ENCODE results near the gene WDR5.

Gene WDR5

GRCh38 chr9:134180786-134181647, 45.1 kb downstream of the WDR5 start:
- Histone ChIP-seq H3K36me3 (ENCODE audit: insufficient read depth, low read length) (no peaks in the 10 kb centered on the region), H3K4me3 (ENCODE audit: low read depth, low read length) (no peak overlapping the region), H3K4me1 (ENCODE audit: control insufficient read depth, insufficient read depth, low read length, unreplicated experiment) (no peaks in the 10 kb centered on the region), H2AFZ (ENCODE audit: low read length, unreplicated experiment) (no peak overlapping the region), H3K27me3 (ENCODE audit: insufficient read depth, low read length) (peaks cover 25% of the 10 kb centered on the region), H3K79me2 (ENCODE audit: control insufficient read depth, insufficient read depth, low read length, unreplicated experiment) (no peaks in the 10 kb centered on the region), H3K27ac (ENCODE audit: low read depth, low read length) (no peak overlapping the region)

DNA sequence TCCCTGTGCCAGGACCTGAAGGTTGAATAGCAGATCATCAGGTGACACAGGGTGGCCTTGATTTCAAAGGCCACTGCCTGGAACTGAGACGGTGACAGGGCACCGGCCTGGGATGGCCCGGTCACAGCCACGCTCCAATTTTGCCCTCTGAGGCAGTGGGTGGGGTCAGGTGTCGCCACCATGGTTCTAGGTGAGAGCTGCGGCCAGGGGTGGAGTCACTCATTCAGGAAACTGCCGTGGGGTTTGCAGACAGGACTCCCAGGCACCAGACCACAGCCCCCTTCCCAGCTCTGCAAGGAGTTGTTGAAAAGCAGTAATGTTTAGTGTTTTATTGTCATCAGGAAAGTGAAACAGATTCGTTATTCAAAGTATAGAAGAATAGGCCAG, 45.8 kb downstream of the WDR5 start:
- no peaks in the 10 kb centered on the region for H3K79me2 ChIP-seq (ENCODE audit: control insufficient read depth, insufficient read depth, low read length, unreplicated experiment)
- H3K4me1 ChIP-seq (ENCODE audit: control insufficient read depth, insufficient read depth, low read length, unreplicated experiment) = peaks cover 4% of the 10 kb centered on the region
- no peak overlapping the region for H3K27ac ChIP-seq (ENCODE audit: low read depth, low read length)
- H3K4me3 ChIP-seq (ENCODE audit: low read depth, low read length) = no peak overlapping the region
- H3K36me3 ChIP-seq (ENCODE audit: insufficient read depth, low read length) = no peaks in the 10 kb centered on the region
- H3K27me3 ChIP-seq (ENCODE audit: insufficient read depth, low read length) = peaks cover 19% of the 10 kb centered on the region
- H2AFZ ChIP-seq (ENCODE audit: low read length, unreplicated experiment) = no peak overlapping the region

DNA sequence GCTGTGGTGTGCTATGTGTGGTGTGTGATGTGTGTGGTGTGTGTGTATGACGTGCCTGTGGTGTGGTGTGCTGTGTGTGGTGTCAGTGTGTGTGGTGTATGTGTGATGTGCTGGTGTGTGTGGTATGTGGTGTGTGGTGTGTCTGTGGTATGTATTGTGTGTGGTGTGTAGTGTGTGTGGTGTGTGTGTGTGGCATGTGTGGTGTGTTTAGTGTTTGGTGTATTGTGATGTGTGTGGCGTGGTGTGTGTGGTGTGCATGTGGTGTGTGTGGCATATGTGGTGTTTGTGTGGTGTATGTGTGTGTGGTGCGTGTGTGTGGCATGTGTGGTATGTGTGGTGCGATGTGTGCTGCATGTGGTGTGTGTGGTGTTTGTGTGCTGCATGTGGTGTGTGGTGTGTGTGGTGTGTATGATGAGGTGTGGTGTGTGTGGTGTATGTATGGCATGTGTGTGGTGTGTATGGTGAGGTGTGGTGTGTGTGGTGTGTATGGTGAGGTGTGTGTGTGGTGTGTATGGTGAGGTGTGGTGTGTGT, 46.7 kb downstream of the WDR5 start:
- no peak overlapping the region for H3K27ac ChIP-seq (ENCODE audit: low read depth, low read length)
- H3K79me2 ChIP-seq (ENCODE audit: control insufficient read depth, insufficient read depth, low read length, unreplicated experiment) = no peaks in the 10 kb centered on the region
- peaks cover 15% of the 10 kb centered on the region for H3K27me3 ChIP-seq (ENCODE audit: insufficient read depth, low read length)
- H3K4me1 ChIP-seq (ENCODE audit: control insufficient read depth, insufficient read depth, low read length, unreplicated experiment) = peaks cover 4% of the 10 kb centered on the region
- no peak overlapping the region for H3K4me3 ChIP-seq (ENCODE audit: low read depth, low read length)
- H2AFZ ChIP-seq (ENCODE audit: low read length, unreplicated experiment) = no peak overlapping the region
- H3K36me3 ChIP-seq (ENCODE audit: insufficient read depth, low read length) = no peaks in the 10 kb centered on the region

DNA sequence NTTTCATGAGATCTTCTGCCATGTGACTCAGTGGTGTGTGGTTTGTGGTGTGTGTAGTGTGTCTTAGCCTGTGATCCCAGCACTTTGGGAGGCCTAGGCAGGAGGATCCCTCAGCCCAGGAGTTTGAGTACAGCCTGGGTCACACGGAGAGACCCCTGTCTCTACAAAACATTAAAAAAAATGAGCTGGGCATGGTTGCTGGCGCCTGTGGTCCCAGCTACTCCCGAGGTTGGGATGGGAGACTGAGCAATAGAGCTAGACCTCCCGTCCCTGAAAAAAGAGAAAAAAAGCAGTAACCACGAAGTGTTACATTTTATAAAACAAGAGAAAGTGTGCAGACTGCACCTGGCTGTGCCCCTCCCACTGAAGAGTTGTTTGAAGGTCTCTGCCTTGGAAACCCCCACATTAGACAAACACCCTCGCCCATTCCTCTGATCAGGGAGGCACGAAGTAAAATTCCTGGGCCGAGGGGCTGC, 49.7 kb downstream of the WDR5 start:
- H3K79me2 ChIP-seq (ENCODE audit: control insufficient read depth, insufficient read depth, low read length, unreplicated experiment) = no peaks in the 10 kb centered on the region
- no peak overlapping the region for H3K27ac ChIP-seq (ENCODE audit: low read depth, low read length)
- no peaks in the 10 kb centered on the region for H3K36me3 ChIP-seq (ENCODE audit: insufficient read depth, low read length)
- no peak overlapping the region for H2AFZ ChIP-seq (ENCODE audit: low read length, unreplicated experiment)
- no peaks in the 10 kb centered on the region for H3K27me3 ChIP-seq (ENCODE audit: insufficient read depth, low read length)
- H3K4me1 ChIP-seq (ENCODE audit: control insufficient read depth, insufficient read depth, low read length, unreplicated experiment) = peaks cover 4% of the 10 kb centered on the region
- no peak overlapping the region for H3K4me3 ChIP-seq (ENCODE audit: low read depth, low read length)

- no peak overlapping the region; the same call in 1 of the 2 replicates for H3K4me3 ChIP-seq (ENCODE audit: low read depth, low read length)
- H3K4me1 ChIP-seq (ENCODE audit: control insufficient read depth, insufficient read depth, low read length, unreplicated experiment) = peaks cover 4% of the 10 kb centered on the region
- no peak overlapping the region for H3K27ac ChIP-seq (ENCODE audit: low read depth, low read length)
- no peaks in the 10 kb centered on the region for H3K27me3 ChIP-seq (ENCODE audit: insufficient read depth, low read length)
- H3K36me3 ChIP-seq (ENCODE audit: insufficient read depth, low read length) = no peaks in the 10 kb centered on the region
- H3K79me2 ChIP-seq (ENCODE audit: control insufficient read depth, insufficient read depth, low read length, unreplicated experiment) = no peaks in the 10 kb centered on the region
- no peak overlapping the region for H2AFZ ChIP-seq (ENCODE audit: low read length, unreplicated experiment)
These were observed 50.7 kb downstream of the WDR5 start for GRCh38 chr9:134186471-134187109.

GRCh38 chr9:134187110-134187531, 51.2 kb downstream of the WDR5 start:
- Histone ChIP-seq H3K36me3 (ENCODE audit: insufficient read depth, low read length) (no peaks in the 10 kb centered on the region), H2AFZ (ENCODE audit: low read length, unreplicated experiment) (no peak overlapping the region), H3K4me1 (ENCODE audit: control insufficient read depth, insufficient read depth, low read length, unreplicated experiment) (peaks cover 4% of the 10 kb centered on the region), H3K27ac (ENCODE audit: low read depth, low read length) (no peak overlapping the region), H3K27me3 (ENCODE audit: insufficient read depth, low read length) (no peaks in the 10 kb centered on the region), H3K79me2 (ENCODE audit: control insufficient read depth, insufficient read depth, low read length, unreplicated experiment) (no peaks in the 10 kb centered on the region), H3K4me3 (ENCODE audit: low read depth, low read length) (no peak overlapping the region)

- H2AFZ ChIP-seq (ENCODE audit: low read length, unreplicated experiment) = no peak overlapping the region
- no peaks in the 10 kb centered on the region for H3K79me2 ChIP-seq (ENCODE audit: control insufficient read depth, insufficient read depth, low read length, unreplicated experiment)
- no peaks in the 10 kb centered on the region for H3K36me3 ChIP-seq (ENCODE audit: insufficient read depth, low read length)
- no peak overlapping the region for H3K27ac ChIP-seq (ENCODE audit: low read depth, low read length)
- H3K4me1 ChIP-seq (ENCODE audit: control insufficient read depth, insufficient read depth, low read length, unreplicated experiment) = peaks cover 4% of the 10 kb centered on the region
- H3K27me3 ChIP-seq (ENCODE audit: insufficient read depth, low read length) = no peaks in the 10 kb centered on the region
- H3K4me3 ChIP-seq (ENCODE audit: low read depth, low read length) = no peak overlapping the region
These were observed 52.1 kb downstream of the WDR5 start for GRCh38 chr9:134187891-134188385.

GRCh38 chr9:134188386-134189144, 52.7 kb downstream of the WDR5 start:
- H3K27ac ChIP-seq (ENCODE audit: low read depth, low read length) = no peak overlapping the region
- H3K79me2 ChIP-seq (ENCODE audit: control insufficient read depth, insufficient read depth, low read length, unreplicated experiment) = no peaks in the 10 kb centered on the region
- H3K4me3 ChIP-seq (ENCODE audit: low read depth, low read length) = no peak overlapping the region
- no peaks in the 10 kb centered on the region for H3K27me3 ChIP-seq (ENCODE audit: insufficient read depth, low read length)
- peaks cover 4% of the 10 kb centered on the region for H3K4me1 ChIP-seq (ENCODE audit: control insufficient read depth, insufficient read depth, low read length, unreplicated experiment)
- no peak overlapping the region for H2AFZ ChIP-seq (ENCODE audit: low read length, unreplicated experiment)
- H3K36me3 ChIP-seq (ENCODE audit: insufficient read depth, low read length) = no peaks in the 10 kb centered on the region

- no peak overlapping the region for H2AFZ ChIP-seq (ENCODE audit: low read length, unreplicated experiment)
- no peak overlapping the region for H3K27ac ChIP-seq (ENCODE audit: low read depth, low read length)
- H3K36me3 ChIP-seq (ENCODE audit: insufficient read depth, low read length) = no peaks in the 10 kb centered on the region
- H3K4me3 ChIP-seq (ENCODE audit: low read depth, low read length) = no peak overlapping the region
- no peaks in the 10 kb centered on the region for H3K79me2 ChIP-seq (ENCODE audit: control insufficient read depth, insufficient read depth, low read length, unreplicated experiment)
- H3K27me3 ChIP-seq (ENCODE audit: insufficient read depth, low read length) = no peaks in the 10 kb centered on the region
- peaks cover 4% of the 10 kb centered on the region for H3K4me1 ChIP-seq (ENCODE audit: control insufficient read depth, insufficient read depth, low read length, unreplicated experiment)
These were observed 53.2 kb downstream of the WDR5 start for GRCh38 chr9:134189145-134189469.

DNA sequence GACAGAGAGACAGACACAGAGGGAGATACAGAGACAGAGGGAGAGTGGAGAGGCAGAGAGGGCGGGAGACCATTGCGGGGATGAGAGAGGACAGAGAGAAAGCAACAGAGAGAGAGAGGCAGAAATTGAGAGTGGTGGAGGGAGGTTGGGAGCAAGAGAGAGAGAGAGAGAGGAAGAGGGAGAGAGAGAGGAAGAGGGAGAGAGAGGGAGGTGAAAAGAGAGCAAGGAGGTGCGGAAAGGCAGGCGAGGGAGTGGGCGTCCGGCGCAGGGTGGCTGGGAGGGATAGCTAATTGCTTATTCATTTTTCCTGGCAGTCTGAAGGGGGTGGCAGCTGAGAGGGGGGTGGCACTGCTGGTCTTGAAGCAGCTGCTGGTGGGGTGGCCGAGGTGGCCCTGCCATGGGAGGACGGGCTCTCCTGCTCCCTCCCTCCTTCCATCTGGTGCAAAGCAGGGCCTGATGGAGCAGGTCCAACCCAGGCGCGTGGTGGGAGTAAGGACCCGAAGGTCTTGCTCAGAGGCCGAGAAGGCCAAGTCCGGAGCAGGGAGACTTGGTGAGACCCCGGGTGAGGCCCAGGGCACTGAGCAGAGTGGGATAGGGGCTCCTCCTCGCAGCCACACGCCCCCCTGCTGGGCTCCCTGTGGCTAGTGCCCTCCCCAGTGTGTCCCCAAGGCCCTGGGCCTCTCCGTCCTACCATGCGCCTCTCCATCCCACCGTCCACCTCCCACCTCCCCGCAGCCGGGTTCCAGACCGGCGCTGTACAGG, 53.8 kb downstream of the WDR5 start:
- Histone ChIP-seq H3K27me3 (ENCODE audit: insufficient read depth, low read length) (no peaks in the 10 kb centered on the region), H3K36me3 (ENCODE audit: insufficient read depth, low read length) (no peaks in the 10 kb centered on the region), H3K4me3 (ENCODE audit: low read depth, low read length) (no peak overlapping the region), H2AFZ (ENCODE audit: low read length, unreplicated experiment) (no peak overlapping the region), H3K27ac (ENCODE audit: low read depth, low read length) (no peak overlapping the region), H3K4me1 (ENCODE audit: control insufficient read depth, insufficient read depth, low read length, unreplicated experiment) (peaks cover 4% of the 10 kb centered on the region), H3K79me2 (ENCODE audit: control insufficient read depth, insufficient read depth, low read length, unreplicated experiment) (no peaks in the 10 kb centered on the region)

Data from ACC112 (cell line).